Measurements from ENCODE around the gene CALR3. TPM values are rescaled to one million over a fixed set of nuclear protein-coding genes. Genes with fewer than 3 reads are reported as not detected.
A peak's percentile ranks its signal among the peaks of the same experiment; 100 is the strongest.

The CALR3 gene
- total and polyA plus RNA-seq, 2 of the 13 experiments (the other 11 are each of a cell fraction or from before 2014, with no cell fraction given), result not detected

GRCh38 chr19:16463341-16463990 is 32.5 kb downstream of the CALR3 start:
- ATAC-seq, result no peak
- peak overlapping the region; percentile 72 for H3K27ac ChIP-seq (ENCODE audit: extremely low read length, insufficient read depth, low read length)

More at GRCh38 chr19:16463341-16463990, 32.5 kb downstream of the CALR3 start:
- H3K4me3 ChIP-seq (replicated peaks in 1 of 3; ENCODE audit: insufficient read depth in 1 of 3, low read depth in 2 of 3, low read length in 3 of 3), result peak overlapping the region; percentile 2 to 66 (median 48); a peak in 2 of 6 replicates
- H2AFZ ChIP-seq (ENCODE audit: low read length), result no peak overlapping the region
- ChIA-PET CTCF (ENCODE audit: low intra/inter-chr PET ratio, low total read pairs) (no interaction called here), POLR2A (interaction anchor here (0.5 to 1.6 kb wide), 6 partner anchors 29 to 369 kb away, joined by 3 to 4 read pairs (median 4); partner anchors contain the start of genes C19orf44, CALR3 and SMIM7)
- H3K9me3 ChIP-seq (ENCODE audit: low read length), result no peaks in the 10 kb centered on the region
- no TSS peak for BruUV-seq (replicated peaks)
- H4K20me1 ChIP-seq (ENCODE audit: insufficient read depth, low read length), result peaks cover 26% of the 10 kb centered on the region
- FAIRE-seq (no peak), DNase-seq (ENCODE audit: low spot score) (no peak)
- H3K27me3 ChIP-seq (ENCODE audit: control insufficient read depth in 1 of 2, insufficient read depth in 2 of 2, low read length in 2 of 2), result no peaks in the 10 kb centered on the region
- in situ Hi-C loops (cut with HindIII; ENCODE audit: extremely low pct_ligation_motif_present, low pct_unique_long_range_greater_than_20kb) (no loop called here), intact Hi-C loops (cut with micrococcal nuclease; ENCODE audit: unreplicated experiment) (no loop called here)
- H3K36me3 ChIP-seq (replicated peaks in 1 of 2; ENCODE audit: control insufficient read depth in 1 of 2, insufficient read depth in 2 of 2, low read length in 2 of 2), result no peaks in the 10 kb centered on the region; a peak in 2 of 5 replicates
- 52% methylated on average over 6 of the region's 6 CpGs for WGBS (ENCODE audit: low lambda C conversion rate)
- TF ChIP-seq SUZ12 (IDR thresholded peaks at IDR 0.05; ENCODE audit: low read depth, low read length) (no peak), TAF1 (CRISPR knock-in tag; IDR thresholded peaks at IDR 0.05) (0 out of 2 replicates have a peak, but pooled peaks have one; percentile 16), NKX3-1 (CRISPR knock-in tag; IDR thresholded peaks at IDR 0.05) (no peak), TFE3 (CRISPR knock-in tag; IDR thresholded peaks at IDR 0.05) (no peak), NCOA2 (CRISPR knock-in tag; IDR thresholded peaks at IDR 0.05) (no peak), FOXO1 (CRISPR knock-in tag; IDR thresholded peaks at IDR 0.05) (no peak), KDM2A (CRISPR knock-in tag; IDR thresholded peaks at IDR 0.05; ENCODE audit: borderline replicate concordance, low read depth) (0 out of 2 replicates have a peak, but pooled peaks have one; percentile 16)
- peak overlapping the region; percentile 98 for H3K4me2 ChIP-seq (ENCODE audit: low read depth, low read length)
- H3K79me2 ChIP-seq (ENCODE audit: insufficient read depth, low read length), result peaks cover 87% of the 10 kb centered on the region
- H3K4me1 ChIP-seq (ENCODE audit: insufficient read depth, low read length), result peaks cover 86% of the 10 kb centered on the region
- peak overlapping the region; percentile 69 for H3K9ac ChIP-seq (ENCODE audit: insufficient read depth, low read depth, low read length)
